Measurements from ENCODE around the gene TSPAN14. TPM values are rescaled to one million over a fixed set of nuclear protein-coding genes. Genes with fewer than 3 reads are reported as not detected.

TSPAN14 gene
- total and polyA plus RNA-seq, 4 donors: 19.9 to 36.8 (median 27.3) TPM

DNA sequence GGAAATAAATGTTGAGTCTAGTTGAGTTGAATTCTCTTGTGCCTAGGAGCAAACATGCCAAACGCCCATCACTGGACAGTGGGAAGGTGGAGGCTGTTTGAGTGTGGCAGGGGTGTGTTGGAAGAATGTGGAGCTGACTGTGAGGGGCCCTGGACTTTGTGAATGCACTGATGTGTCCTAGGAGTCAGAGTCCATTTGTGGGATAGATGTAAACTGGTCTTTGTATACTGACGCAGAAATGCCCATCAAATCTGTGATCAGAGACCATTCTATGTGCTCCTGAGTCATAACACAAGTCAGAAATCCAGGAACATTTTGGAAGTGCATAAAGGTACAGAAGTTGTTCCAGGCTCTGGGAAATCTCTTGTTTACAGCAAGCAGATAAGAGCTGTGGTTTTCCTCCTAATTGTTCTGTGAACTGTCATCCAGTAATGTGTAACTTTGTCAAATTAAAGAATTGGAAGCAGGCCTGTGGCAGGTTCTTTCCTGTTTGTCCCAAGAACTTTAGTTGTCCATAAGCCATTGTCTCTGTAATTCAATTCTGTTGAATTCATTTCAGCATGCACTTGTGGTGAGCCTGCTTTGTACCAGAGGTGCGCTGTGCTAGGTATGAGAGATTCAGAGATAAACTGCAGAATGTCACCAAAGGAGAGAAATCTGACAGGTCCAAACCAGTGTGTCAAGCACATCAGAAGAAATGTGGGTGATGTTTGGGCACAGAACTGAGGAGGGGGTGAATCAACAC is 38.2 kb upstream of the TSPAN14 start:
- Histone ChIP-seq H3K27me3 (ENCODE audit: control insufficient read depth in 4 of 4, insufficient read depth in 4 of 4, low read length in 3 of 4) (no peaks in the 10 kb centered on the region), H3K36me3 (ENCODE audit: control insufficient read depth in 4 of 4, insufficient read depth in 3 of 4, low read depth in 1 of 4, low read length in 3 of 4) (no peaks in the 10 kb centered on the region), H3K4me3 (ENCODE audit: low read depth in 1 of 3, low read length in 3 of 3) (no peak overlapping the region), H3K9me3 (ENCODE audit: control insufficient read depth in 4 of 4, low read length in 3 of 4) (no peaks in the 10 kb centered on the region), H3K4me1 (ENCODE audit: control insufficient read depth in 4 of 4, insufficient read depth in 4 of 4, low read length in 3 of 4) (peaks cover 16 to 54% (median 36%) of the 10 kb centered on the region in 4 donors), H3K9ac (ENCODE audit: low read depth in 1 of 2, low read length in 2 of 2) (no peak overlapping the region), H3K27ac (ENCODE audit: low read depth in 1 of 2, low read length in 2 of 2) (peak overlapping the region; percentile 58 to 73)
- no peak for TF ChIP-seq RXRA (IDR thresholded peaks at IDR 0.05)
- TF ChIP-seq, protein P1, sequence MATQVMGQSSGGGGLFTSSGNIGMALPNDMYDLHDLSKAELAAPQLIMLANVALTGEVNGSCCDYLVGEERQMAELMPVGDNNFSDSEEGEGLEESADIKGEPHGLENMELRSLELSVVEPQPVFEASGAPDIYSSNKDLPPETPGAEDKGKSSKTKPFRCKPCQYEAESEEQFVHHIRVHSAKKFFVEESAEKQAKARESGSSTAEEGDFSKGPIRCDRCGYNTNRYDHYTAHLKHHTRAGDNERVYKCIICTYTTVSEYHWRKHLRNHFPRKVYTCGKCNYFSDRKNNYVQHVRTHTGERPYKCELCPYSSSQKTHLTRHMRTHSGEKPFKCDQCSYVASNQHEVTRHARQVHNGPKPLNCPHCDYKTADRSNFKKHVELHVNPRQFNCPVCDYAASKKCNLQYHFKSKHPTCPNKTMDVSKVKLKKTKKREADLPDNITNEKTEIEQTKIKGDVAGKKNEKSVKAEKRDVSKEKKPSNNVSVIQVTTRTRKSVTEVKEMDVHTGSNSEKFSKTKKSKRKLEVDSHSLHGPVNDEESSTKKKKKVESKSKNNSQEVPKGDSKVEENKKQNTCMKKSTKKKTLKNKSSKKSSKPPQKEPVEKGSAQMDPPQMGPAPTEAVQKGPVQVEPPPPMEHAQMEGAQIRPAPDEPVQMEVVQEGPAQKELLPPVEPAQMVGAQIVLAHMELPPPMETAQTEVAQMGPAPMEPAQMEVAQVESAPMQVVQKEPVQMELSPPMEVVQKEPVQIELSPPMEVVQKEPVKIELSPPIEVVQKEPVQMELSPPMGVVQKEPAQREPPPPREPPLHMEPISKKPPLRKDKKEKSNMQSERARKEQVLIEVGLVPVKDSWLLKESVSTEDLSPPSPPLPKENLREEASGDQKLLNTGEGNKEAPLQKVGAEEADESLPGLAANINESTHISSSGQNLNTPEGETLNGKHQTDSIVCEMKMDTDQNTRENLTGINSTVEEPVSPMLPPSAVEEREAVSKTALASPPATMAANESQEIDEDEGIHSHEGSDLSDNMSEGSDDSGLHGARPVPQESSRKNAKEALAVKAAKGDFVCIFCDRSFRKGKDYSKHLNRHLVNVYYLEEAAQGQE (IDR thresholded peaks at IDR 0.05): no peak
- TF ChIP-seq HNF4A (conservative IDR thresholded peaks at IDR 0.05): peak; percentile 37 to 59
- DNase-seq (ENCODE audit: low spot score): no peak
- 77% methylated on average over 3 of the region's 3 CpGs for WGBS

- Histone ChIP-seq H3K4me1 (ENCODE audit: control insufficient read depth in 4 of 4, insufficient read depth in 4 of 4, low read length in 3 of 4) (peaks cover 10 to 51% (median 31%) of the 10 kb centered on the region in 4 donors), H3K9ac (ENCODE audit: low read depth in 1 of 2, low read length in 2 of 2) (no peak overlapping the region), H3K27ac (ENCODE audit: low read depth in 1 of 2, low read length in 2 of 2) (peak overlapping the region in 1 of 2 donors; percentile 11), H3K4me3 (ENCODE audit: low read depth in 1 of 3, low read length in 3 of 3) (no peak overlapping the region), H3K27me3 (ENCODE audit: control insufficient read depth in 4 of 4, insufficient read depth in 4 of 4, low read length in 3 of 4) (no peaks in the 10 kb centered on the region), H3K36me3 (ENCODE audit: control insufficient read depth in 4 of 4, insufficient read depth in 3 of 4, low read depth in 1 of 4, low read length in 3 of 4) (peaks cover 0 to 2% (median 0%) of the 10 kb centered on the region in 4 donors), H3K9me3 (ENCODE audit: control insufficient read depth in 4 of 4, low read length in 3 of 4) (no peaks in the 10 kb centered on the region)
- no peak for TF ChIP-seq FOXA1 (IDR thresholded peaks at IDR 0.05)
- TF ChIP-seq, protein P2, sequence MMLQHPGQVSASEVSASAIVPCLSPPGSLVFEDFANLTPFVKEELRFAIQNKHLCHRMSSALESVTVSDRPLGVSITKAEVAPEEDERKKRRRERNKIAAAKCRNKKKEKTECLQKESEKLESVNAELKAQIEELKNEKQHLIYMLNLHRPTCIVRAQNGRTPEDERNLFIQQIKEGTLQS (IDR thresholded peaks at IDR 0.05): no peak
- no peak for TF ChIP-seq SP1 (IDR thresholded peaks at IDR 0.05)
- TF ChIP-seq HNF4G (IDR thresholded peaks at IDR 0.05): no peak
- no peak for TF ChIP-seq NR2F2 (IDR thresholded peaks at IDR 0.05)
- no peak for TF ChIP-seq FOXA2 (IDR thresholded peaks at IDR 0.05)
- no peak for TF ChIP-seq TAF1 (conservative IDR thresholded peaks at IDR 0.05)
- TF ChIP-seq JUND (IDR thresholded peaks at IDR 0.05): no peak
- TF ChIP-seq, protein P1 (IDR thresholded peaks at IDR 0.05): no peak
- TF ChIP-seq, protein P3, sequence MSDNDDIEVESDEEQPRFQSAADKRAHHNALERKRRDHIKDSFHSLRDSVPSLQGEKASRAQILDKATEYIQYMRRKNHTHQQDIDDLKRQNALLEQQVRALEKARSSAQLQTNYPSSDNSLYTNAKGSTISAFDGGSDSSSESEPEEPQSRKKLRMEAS (IDR thresholded peaks at IDR 0.05): no peak
- no peak for TF ChIP-seq RAD21 (IDR thresholded peaks at IDR 0.05)
- TF ChIP-seq, protein P4, sequence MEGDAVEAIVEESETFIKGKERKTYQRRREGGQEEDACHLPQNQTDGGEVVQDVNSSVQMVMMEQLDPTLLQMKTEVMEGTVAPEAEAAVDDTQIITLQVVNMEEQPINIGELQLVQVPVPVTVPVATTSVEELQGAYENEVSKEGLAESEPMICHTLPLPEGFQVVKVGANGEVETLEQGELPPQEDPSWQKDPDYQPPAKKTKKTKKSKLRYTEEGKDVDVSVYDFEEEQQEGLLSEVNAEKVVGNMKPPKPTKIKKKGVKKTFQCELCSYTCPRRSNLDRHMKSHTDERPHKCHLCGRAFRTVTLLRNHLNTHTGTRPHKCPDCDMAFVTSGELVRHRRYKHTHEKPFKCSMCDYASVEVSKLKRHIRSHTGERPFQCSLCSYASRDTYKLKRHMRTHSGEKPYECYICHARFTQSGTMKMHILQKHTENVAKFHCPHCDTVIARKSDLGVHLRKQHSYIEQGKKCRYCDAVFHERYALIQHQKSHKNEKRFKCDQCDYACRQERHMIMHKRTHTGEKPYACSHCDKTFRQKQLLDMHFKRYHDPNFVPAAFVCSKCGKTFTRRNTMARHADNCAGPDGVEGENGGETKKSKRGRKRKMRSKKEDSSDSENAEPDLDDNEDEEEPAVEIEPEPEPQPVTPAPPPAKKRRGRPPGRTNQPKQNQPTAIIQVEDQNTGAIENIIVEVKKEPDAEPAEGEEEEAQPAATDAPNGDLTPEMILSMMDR (IDR thresholded peaks at IDR 0.05; ENCODE audit: low read depth, low read length, missing input control): no peak
- TF ChIP-seq HNF4A (conservative IDR thresholded peaks at IDR 0.05): no peak
- TF ChIP-seq YY1 (IDR thresholded peaks at IDR 0.05): no peak
- TF ChIP-seq, protein P5, sequence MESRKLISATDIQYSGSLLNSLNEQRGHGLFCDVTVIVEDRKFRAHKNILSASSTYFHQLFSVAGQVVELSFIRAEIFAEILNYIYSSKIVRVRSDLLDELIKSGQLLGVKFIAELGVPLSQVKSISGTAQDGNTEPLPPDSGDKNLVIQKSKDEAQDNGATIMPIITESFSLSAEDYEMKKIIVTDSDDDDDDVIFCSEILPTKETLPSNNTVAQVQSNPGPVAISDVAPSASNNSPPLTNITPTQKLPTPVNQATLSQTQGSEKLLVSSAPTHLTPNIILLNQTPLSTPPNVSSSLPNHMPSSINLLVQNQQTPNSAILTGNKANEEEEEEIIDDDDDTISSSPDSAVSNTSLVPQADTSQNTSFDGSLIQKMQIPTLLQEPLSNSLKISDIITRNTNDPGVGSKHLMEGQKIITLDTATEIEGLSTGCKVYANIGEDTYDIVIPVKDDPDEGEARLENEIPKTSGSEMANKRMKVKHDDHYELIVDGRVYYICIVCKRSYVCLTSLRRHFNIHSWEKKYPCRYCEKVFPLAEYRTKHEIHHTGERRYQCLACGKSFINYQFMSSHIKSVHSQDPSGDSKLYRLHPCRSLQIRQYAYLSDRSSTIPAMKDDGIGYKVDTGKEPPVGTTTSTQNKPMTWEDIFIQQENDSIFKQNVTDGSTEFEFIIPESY (IDR thresholded peaks at IDR 0.05): no peak
- TF ChIP-seq GABPA (IDR thresholded peaks at IDR 0.05 in 1 of 2, conservative IDR thresholded peaks at IDR 0.05 in 1 of 2): no peak
- no peak for TF ChIP-seq RXRA (IDR thresholded peaks at IDR 0.05)
- TF ChIP-seq EGR1 (IDR thresholded peaks at IDR 0.05; ENCODE audit: low read depth in 2 of 2): no peak
- WGBS: 76% methylated on average over 15 of the region's 15 CpGs
- no peak for DNase-seq (ENCODE audit: low spot score)
Observed at GRCh38 chr10:80416479-80417098, 37.5 kb upstream of the TSPAN14 start.
